OCI-LY1 (cell line): ENCODE data around the gene AFF2.

Source experiments
- H2AFZ ChIP-seq: fragments of 200-600 bp; sonication (generic), shearing (Covaris generic); 2 replicates; pipeline ENCODE4 v1.6.0; 2014; ENCODE audit warnings: antibody characterized with exemption, mild to moderate bottlenecking, low read length
- H3F3A ChIP-seq: fragments of 200-600 bp; sonication (generic), shearing (Covaris generic); 2 replicates; pipeline ENCODE4 v1.6.0; 2014; ENCODE audit warnings: mild to moderate bottlenecking, antibody characterized with exemption, low read length, moderate library complexity; ENCODE audit not compliant: insufficient read depth
- H3K27ac ChIP-seq: fragments of 200-600 bp; sonication (generic); 2 replicates; pipeline ENCODE4 v1.5.1; 2014; ENCODE audit warnings: low read length, mixed run types, mild to moderate bottlenecking, low read depth; ENCODE audit not compliant: poor library complexity, severe bottlenecking
- H3K27me3 ChIP-seq: fragments of 200-600 bp; sonication (generic); 2 replicates; pipeline ENCODE4 v1.6.0; 2014; ENCODE audit warnings: antibody characterized with exemption, mild to moderate bottlenecking, low read length, moderate library complexity; ENCODE audit not compliant: insufficient read depth
- H3K36me3 ChIP-seq: fragments of 200-600 bp; sonication (generic); 2 replicates; pipeline ENCODE4 v1.6.1; 2014; ENCODE audit warnings: mild to moderate bottlenecking, antibody characterized with exemption, low read length, moderate library complexity, mixed read lengths; ENCODE audit not compliant: insufficient read depth
- H3K4me1 ChIP-seq: fragments of 200-600 bp; sonication (generic); 2 replicates; pipeline ENCODE4 v1.5.1; 2014; ENCODE audit warnings: mild to moderate bottlenecking, low read length, moderate library complexity; ENCODE audit not compliant: insufficient read depth, severe bottlenecking
- H3K4me2 ChIP-seq: fragments of 200-600 bp; sonication (generic), shearing (Covaris generic); 2 replicates; pipeline ENCODE4 v1.6.1; 2014; ENCODE audit warnings: low read length
- H3K4me3 ChIP-seq: fragments of 200-600 bp; sonication (generic); 2 replicates; pipeline ENCODE4 v1.5.1; 2014; ENCODE audit warnings: low read length, low read depth, mild to moderate bottlenecking, mixed read lengths; ENCODE audit not compliant: poor library complexity, severe bottlenecking
- H3K79me2 ChIP-seq: fragments of 200-600 bp; shearing (Covaris generic); 2 replicates; pipeline ENCODE4 v1.6.1; 2016; ENCODE audit warnings: mixed run types, low read length, mixed read lengths; ENCODE audit not compliant: insufficient read depth
- H3K9ac ChIP-seq: fragments of 200-600 bp; sonication (generic), shearing (Covaris generic); 2 replicates; pipeline ENCODE4 v1.6.1; 2014; ENCODE audit warnings: mild to moderate bottlenecking, low read length, mixed read lengths
- H3K9me2 ChIP-seq: fragments of 200-600 bp; sonication (generic), shearing (Covaris generic); 2 replicates; pipeline ENCODE4 v1.6.1; 2014; ENCODE audit warnings: low read depth, mild to moderate bottlenecking, low read length, mixed read lengths
- H3K9me3 ChIP-seq: fragments of 200-600 bp; shearing (Covaris generic); 2 replicates; pipeline ENCODE4 v1.6.1; 2014; ENCODE audit warnings: low read length, mixed read lengths
- H4K20me1 ChIP-seq: fragments of 200-600 bp; sonication (generic), shearing (Covaris generic); 2 replicates; pipeline ENCODE4 v1.6.0; 2016; ENCODE audit warnings: mild to moderate bottlenecking, low read length; ENCODE audit not compliant: insufficient read depth
- EZH2 ChIP-seq: fragments of 200-600 bp; sonication (generic), shearing (Covaris generic); IDR thresholded peaks from 2 replicates; pipeline ENCODE4 v1.8.0; 2017; ENCODE audit warnings: borderline replicate concordance, mixed run types, mild to moderate bottlenecking, antibody characterized with exemption, low read length, moderate library complexity, mixed read lengths
- TF ChIP-seq, protein P1 (sequence below): fragments of 200-600 bp; sonication (generic), shearing (Covaris generic); IDR thresholded peaks from 2 replicates; pipeline ENCODE4 v1.5.1; 2017; ENCODE audit warnings: mild to moderate bottlenecking, antibody characterized with exemption, low read length, moderate library complexity, mixed read lengths

Gene AFF2

DNA sequence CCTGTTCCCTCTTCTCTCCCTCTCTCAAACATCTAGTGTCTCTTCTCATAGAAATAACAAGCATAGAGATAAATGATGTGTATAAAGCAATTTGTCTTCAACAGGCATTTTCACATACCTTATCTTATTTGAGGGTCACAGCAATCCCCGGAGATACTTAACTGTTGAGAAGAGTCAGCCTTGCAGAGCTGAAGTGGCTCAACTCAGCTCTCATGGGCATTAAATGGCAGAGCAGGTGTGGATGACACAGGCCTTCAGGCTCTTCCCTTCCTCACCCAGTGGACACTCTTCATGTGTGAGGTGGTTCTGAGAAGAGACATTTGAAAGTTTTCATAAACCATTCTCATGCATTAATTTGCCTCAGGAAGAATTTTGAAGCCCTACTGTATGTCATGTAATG lies 134.2 kb downstream of the AFF2 start:
- Histone ChIP-seq H3K79me2 (peaks cover 5% of the 10 kb centered on the region; the same call in 1 of the 2 replicates), H3K36me3 (no peaks in the 10 kb centered on the region), H3K27ac (no peak overlapping the region), H2AFZ (no peak overlapping the region), H3K4me3 (no peak overlapping the region), H3K4me2 (no peak overlapping the region), H3F3A (no peaks in the 10 kb centered on the region), H3K27me3 (no peaks in the 10 kb centered on the region), H3K9ac (no peak overlapping the region), H3K9me2 (no peaks in the 10 kb centered on the region), H3K9me3 (no peaks in the 10 kb centered on the region), H3K4me1 (peaks cover 25% of the 10 kb centered on the region), H4K20me1 (no peaks in the 10 kb centered on the region)
- TF ChIP-seq EZH2: no peak
- TF ChIP-seq, protein P1, sequence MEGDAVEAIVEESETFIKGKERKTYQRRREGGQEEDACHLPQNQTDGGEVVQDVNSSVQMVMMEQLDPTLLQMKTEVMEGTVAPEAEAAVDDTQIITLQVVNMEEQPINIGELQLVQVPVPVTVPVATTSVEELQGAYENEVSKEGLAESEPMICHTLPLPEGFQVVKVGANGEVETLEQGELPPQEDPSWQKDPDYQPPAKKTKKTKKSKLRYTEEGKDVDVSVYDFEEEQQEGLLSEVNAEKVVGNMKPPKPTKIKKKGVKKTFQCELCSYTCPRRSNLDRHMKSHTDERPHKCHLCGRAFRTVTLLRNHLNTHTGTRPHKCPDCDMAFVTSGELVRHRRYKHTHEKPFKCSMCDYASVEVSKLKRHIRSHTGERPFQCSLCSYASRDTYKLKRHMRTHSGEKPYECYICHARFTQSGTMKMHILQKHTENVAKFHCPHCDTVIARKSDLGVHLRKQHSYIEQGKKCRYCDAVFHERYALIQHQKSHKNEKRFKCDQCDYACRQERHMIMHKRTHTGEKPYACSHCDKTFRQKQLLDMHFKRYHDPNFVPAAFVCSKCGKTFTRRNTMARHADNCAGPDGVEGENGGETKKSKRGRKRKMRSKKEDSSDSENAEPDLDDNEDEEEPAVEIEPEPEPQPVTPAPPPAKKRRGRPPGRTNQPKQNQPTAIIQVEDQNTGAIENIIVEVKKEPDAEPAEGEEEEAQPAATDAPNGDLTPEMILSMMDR: no peak

DNA sequence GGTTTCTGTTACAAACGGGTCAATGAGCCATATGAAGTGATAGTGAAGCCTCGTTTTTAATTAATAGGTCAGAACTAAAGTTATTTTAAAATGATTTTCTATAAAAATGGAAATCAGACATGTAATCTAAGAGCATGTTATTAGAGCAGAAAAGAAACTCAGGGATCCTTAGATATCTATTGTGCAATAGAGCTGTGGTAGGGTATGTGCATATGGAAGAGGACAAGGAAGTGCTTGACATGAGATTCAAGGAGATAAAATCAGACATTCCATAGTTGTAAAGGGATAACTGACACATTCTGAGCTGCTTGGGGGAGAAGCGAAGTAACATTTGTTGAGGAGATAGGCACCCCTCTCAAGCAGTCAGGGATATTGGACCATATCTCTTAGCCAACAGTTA lies 143.0 kb downstream of the AFF2 start:
- H3F3A ChIP-seq: no peaks in the 10 kb centered on the region

DNA sequence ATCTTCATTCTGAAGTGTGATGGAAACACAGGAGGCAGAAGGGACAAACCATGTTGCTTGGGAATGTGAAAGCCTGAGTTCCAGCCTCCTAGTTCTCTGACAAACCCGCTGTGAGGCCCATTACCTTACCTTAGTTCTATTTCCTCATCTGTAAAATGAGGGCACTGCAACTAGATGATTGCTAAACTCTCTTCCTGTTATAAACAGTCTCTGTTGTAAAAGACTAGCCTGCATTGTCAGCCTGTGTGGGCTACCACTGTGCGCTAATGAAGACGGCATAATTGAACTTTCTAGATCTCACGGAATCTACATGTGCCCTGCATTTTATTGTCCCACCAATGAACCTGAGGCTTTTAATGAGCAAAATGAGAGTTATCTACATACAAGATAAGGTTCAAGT lies 147.2 kb downstream of the AFF2 start:
- Histone ChIP-seq H3K9ac (peak overlapping the region; percentile 44; the same call in 1 of the 2 replicates), H3K4me3 (peak overlapping the region; percentile 32), H3K4me1 (peaks cover 47% of the 10 kb centered on the region), H3K9me2 (no peaks in the 10 kb centered on the region), H3K79me2 (peaks cover 7% of the 10 kb centered on the region; the same call in 1 of the 2 replicates), H3K9me3 (no peaks in the 10 kb centered on the region), H3K27ac (peak overlapping the region; percentile 88), H3F3A (no peaks in the 10 kb centered on the region), H3K36me3 (0 out of 2 replicates have a peak, but pooled peaks cover under 1% of the 10 kb centered on the region), H4K20me1 (no peaks in the 10 kb centered on the region), H2AFZ (no peak overlapping the region), H3K27me3 (no peaks in the 10 kb centered on the region), H3K4me2 (peak overlapping the region; percentile 49)
- TF ChIP-seq EZH2: no peak
- TF ChIP-seq, protein P1: no peak

More for the DNA sequence above, 143.0 kb downstream of the AFF2 start:
- H3K27ac ChIP-seq: no peak overlapping the region
- H2AFZ ChIP-seq: no peak overlapping the region
- H3K9me2 ChIP-seq: no peaks in the 10 kb centered on the region
- H3K79me2 ChIP-seq: peaks cover 7% of the 10 kb centered on the region; the same call in 1 of the 2 replicates
- no peak overlapping the region for H3K4me2 ChIP-seq
- H3K27me3 ChIP-seq: no peaks in the 10 kb centered on the region
- TF ChIP-seq, protein P1: no peak
- no peak for TF ChIP-seq EZH2
- H4K20me1 ChIP-seq: no peaks in the 10 kb centered on the region
- no peaks in the 10 kb centered on the region for H3K9me3 ChIP-seq
- no peak overlapping the region for H3K9ac ChIP-seq
- peaks cover 58% of the 10 kb centered on the region for H3K4me1 ChIP-seq
- H3K4me3 ChIP-seq: no peak overlapping the region
- no peaks in the 10 kb centered on the region for H3K36me3 ChIP-seq
